Tibial nerve (tissue), 4 donors: ENCODE measurements around the gene MUC5B. TPM values are rescaled to one million over a fixed set of nuclear protein-coding genes. Genes with fewer than 3 reads are reported as not detected.

Source experiments
- DNase-seq, 2 donors: peaks; one replicate each; pipeline ENCODE4 v3.0.0-alpha.2; 2019; ENCODE audit warnings: low spot score in 2 of 2
- H3K27ac ChIP-seq, 4 donors: fragments of 200-600 bp; sonication (generic) in 3 of 4; one replicate each; pipeline ENCODE4 v1.5.1; 2017 to 2019; ENCODE audit warnings: mild to moderate bottlenecking in 1 of 4
- H3K27me3 ChIP-seq, 2 donors: fragments of 200-600 bp; sonication (generic) in 1 of 2; one replicate each; pipeline versions ENCODE4 v1.5.1 to v1.6.0; 2017 to 2019
- H3K36me3 ChIP-seq, 3 donors: fragments of 200-600 bp; sonication (generic); one replicate each; pipeline ENCODE4 v1.5.1; 2018 to 2019
- H3K4me1 ChIP-seq, 4 donors: fragments of 200-600 bp; sonication (generic) in 3 of 4; one replicate each; pipeline ENCODE4 v1.5.1; 2017 to 2019
- H3K4me3 ChIP-seq, 4 donors: fragments of 200-600 bp; sonication (generic) in 3 of 4; one replicate each; pipeline ENCODE4 v1.5.1; 2017 to 2019; ENCODE audit warnings: mild to moderate bottlenecking in 1 of 4, moderate library complexity in 1 of 4
- H3K9me3 ChIP-seq, 4 donors: fragments of 200-600 bp; sonication (generic) in 3 of 4; one replicate each; pipeline ENCODE4 v1.5.1; 2017 to 2019
- EP300 ChIP-seq, 2 donors: sonication (generic); formaldehyde crosslinking; IDR thresholded peaks; one replicate each; pipeline ENCODE4 v1.6.1; 2017; ENCODE audit warnings: antibody characterized with exemption in 2 of 2, mild to moderate bottlenecking in 1 of 2
- POLR2A ChIP-seq, 2 donors: fragments of 450-650 bp; IDR thresholded peaks; one replicate each; pipeline ENCODE4 v1.6.1; 2017; ENCODE audit warnings: antibody characterized with exemption in 2 of 2, mild to moderate bottlenecking in 2 of 2, moderate library complexity in 2 of 2
- WGBS, 2 donors: methylation state at CpG; one replicate each; pipeline ENCODE4 v1.1.5; 2018; 5-methylcytosine and 5-hydroxymethylcytosine counted together
- total RNA-seq, 4 donors: library from RNA; depleted of rRNA; stranded (reverse); fragments of >200 nt; gene quantifications; one replicate each; pipeline ENCODE4 v1.1.0, GENCODE V29; 2016
- TF ChIP-seq, protein P1 (sequence below), 5 experiments: fragments of 200-600 bp in 3 of 5; fragments of 450-650 bp in 2 of 5; sonication (generic) in 3 of 5; IDR thresholded peaks; one replicate each; pipeline ENCODE4 v1.5.1; 2016 to 2019; ENCODE audit warnings: antibody characterized with exemption in 5 of 5, mild to moderate bottlenecking in 3 of 5, moderate library complexity in 2 of 5

Gene MUC5B
- total RNA-seq, 4 donors from 2014 or later = under 0.01 to 0.22 TPM; not detected in 2

DNA sequence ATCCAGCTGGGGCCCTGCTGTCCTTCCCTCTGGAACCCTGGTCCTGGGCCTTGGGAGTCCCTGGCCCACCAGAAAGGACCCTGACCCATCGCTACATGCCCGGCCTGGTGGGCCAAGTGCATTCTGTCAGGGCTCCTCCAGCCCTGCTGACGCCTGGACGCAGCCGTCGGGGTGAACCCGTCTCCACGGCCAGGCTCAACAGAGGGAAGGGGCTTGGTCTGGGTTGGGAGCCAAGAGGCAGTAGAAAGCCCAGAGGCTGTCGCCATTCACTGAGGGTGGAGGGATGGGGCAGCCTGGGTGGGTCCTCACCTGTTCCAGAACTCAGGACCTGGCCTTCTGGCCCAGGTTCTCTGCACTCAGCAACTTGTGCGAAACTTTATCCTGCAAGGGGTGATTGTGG, 47.6 kb downstream of the MUC5B start:
- DNase-seq = no peak
- WGBS, 2 donors = 84 to 92% methylated on average over 3 to 10 of the region's 10 CpGs

DNA sequence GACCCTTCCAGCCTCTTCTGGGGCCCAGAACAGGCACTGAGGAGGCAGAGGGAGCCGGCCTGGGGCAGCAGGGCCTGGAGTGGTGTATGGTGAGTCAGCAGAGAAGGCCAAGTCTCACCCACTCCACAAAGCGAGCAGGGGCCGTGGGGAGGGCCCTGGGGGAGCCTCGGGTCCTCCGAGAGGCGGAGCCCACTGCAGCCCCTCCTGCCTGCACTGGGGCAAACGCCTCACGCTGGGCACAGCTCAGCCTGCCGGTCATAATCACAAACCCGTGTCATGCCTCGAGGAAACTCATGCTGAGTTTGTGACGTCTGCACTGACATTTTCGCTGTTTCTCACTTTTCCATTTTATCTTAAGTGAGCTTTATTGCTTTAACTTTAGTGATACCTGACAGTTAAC, 48.1 kb downstream of the MUC5B start:
- Histone ChIP-seq H3K9me3 (no peaks in the 10 kb centered on the region), H3K27me3 (no peaks in the 10 kb centered on the region), H3K4me3 (no peak overlapping the region), H3K36me3 (peaks cover 0 to 34% (median 7%) of the 10 kb centered on the region in 3 donors), H3K4me1 (peaks cover 0 to 31% (median 0%) of the 10 kb centered on the region in 4 donors), H3K27ac (peak overlapping the region; percentile 40 to 89 (median 62))
- 19 to 29% methylated on average over 7 to 11 of the region's 13 CpGs for WGBS, 2 donors
- TF ChIP-seq EP300 (IDR thresholded peaks at IDR 0.05) (peak in 1 of 2 donors; percentile 70), POLR2A (IDR thresholded peaks at IDR 0.05) (peak in 1 of 2 donors; percentile 23)
- TF ChIP-seq, protein P1, sequence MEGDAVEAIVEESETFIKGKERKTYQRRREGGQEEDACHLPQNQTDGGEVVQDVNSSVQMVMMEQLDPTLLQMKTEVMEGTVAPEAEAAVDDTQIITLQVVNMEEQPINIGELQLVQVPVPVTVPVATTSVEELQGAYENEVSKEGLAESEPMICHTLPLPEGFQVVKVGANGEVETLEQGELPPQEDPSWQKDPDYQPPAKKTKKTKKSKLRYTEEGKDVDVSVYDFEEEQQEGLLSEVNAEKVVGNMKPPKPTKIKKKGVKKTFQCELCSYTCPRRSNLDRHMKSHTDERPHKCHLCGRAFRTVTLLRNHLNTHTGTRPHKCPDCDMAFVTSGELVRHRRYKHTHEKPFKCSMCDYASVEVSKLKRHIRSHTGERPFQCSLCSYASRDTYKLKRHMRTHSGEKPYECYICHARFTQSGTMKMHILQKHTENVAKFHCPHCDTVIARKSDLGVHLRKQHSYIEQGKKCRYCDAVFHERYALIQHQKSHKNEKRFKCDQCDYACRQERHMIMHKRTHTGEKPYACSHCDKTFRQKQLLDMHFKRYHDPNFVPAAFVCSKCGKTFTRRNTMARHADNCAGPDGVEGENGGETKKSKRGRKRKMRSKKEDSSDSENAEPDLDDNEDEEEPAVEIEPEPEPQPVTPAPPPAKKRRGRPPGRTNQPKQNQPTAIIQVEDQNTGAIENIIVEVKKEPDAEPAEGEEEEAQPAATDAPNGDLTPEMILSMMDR (IDR thresholded peaks at IDR 0.05) = no peak
- DNase-seq = no peak

More for the DNA sequence above, 47.6 kb downstream of the MUC5B start:
- Histone ChIP-seq H3K27me3 (no peaks in the 10 kb centered on the region), H3K27ac (peak overlapping the region; percentile 40 to 89 (median 62)), H3K4me1 (peaks cover 0 to 31% (median 0%) of the 10 kb centered on the region in 4 donors), H3K9me3 (no peaks in the 10 kb centered on the region), H3K4me3 (no peak overlapping the region), H3K36me3 (peaks cover 0 to 29% (median 4%) of the 10 kb centered on the region in 3 donors)
- TF ChIP-seq, protein P1 (IDR thresholded peaks at IDR 0.05) = no peak
- TF ChIP-seq EP300 (IDR thresholded peaks at IDR 0.05) = no peak
- TF ChIP-seq POLR2A (IDR thresholded peaks at IDR 0.05) = no peak

DNA sequence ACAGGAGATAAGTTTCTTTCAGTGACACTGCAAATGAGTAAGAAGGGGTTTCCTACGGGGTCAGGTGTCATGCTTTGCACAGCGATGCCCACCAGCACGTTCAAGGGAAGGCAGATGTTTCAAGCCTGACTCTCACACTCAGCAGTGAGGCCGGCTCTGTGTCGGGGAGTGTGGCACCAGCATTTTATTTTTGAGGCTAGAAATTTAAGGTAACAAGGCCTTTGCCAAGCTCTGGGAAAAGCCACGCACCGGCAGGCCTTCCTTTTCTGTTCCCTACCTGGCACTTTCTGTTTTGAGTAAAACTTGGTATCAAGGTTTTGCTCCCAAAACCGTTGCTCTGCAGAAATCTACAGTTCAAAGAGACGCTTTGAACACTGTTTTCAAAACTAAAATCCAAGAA, 48.5 kb downstream of the MUC5B start:
- WGBS, 2 donors = 63 to 64% methylated on average over 9 of the region's 9 CpGs
- no peak for DNase-seq

DNA sequence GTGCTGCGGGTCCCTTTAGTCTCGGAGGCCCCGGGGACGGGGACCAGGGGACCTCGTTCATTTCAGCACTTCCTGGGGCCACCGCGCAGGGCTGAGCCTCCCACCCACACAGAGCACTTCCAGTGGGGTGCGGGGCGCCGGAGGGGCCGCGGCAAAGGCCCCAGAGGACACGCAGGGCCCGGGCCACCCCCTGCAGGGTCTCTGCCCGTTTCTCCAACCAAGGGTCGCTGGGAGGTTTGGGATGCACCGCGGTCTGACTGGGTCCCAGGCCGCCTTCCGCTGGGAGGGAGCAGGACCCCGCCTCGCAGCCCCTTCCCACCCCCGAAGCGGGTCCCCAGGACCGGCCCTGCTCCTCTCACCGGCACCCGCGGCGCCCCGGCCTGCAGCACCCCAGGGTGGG, 49.1 kb downstream of the MUC5B start:
- H3K9me3 ChIP-seq = no peaks in the 10 kb centered on the region
- H3K4me1 ChIP-seq = peaks cover 0 to 31% (median 0%) of the 10 kb centered on the region in 4 donors
- TF ChIP-seq, protein P1 (IDR thresholded peaks at IDR 0.05) = no peak
- TF ChIP-seq EP300 (IDR thresholded peaks at IDR 0.05) (no peak), POLR2A (IDR thresholded peaks at IDR 0.05) (no peak)
- no peak overlapping the region for H3K4me3 ChIP-seq
- no peaks in the 10 kb centered on the region for H3K27me3 ChIP-seq
- DNase-seq = no peak
- peaks cover 0 to 44% (median 7%) of the 10 kb centered on the region in 3 donors for H3K36me3 ChIP-seq
- H3K27ac ChIP-seq = peak overlapping the region; percentile 37 to 89 (median 55)
- 82 to 83% methylated on average over 8 to 13 of the region's 30 CpGs for WGBS, 2 donors

More for the DNA sequence above, 48.5 kb downstream of the MUC5B start:
- Histone ChIP-seq H3K4me1 (peaks cover 0 to 31% (median 0%) of the 10 kb centered on the region in 4 donors), H3K36me3 (peaks cover 0 to 38% (median 7%) of the 10 kb centered on the region in 3 donors), H3K27ac (peak overlapping the region; percentile 37 to 89 (median 55)), H3K9me3 (no peaks in the 10 kb centered on the region), H3K4me3 (no peak overlapping the region), H3K27me3 (no peaks in the 10 kb centered on the region)
- TF ChIP-seq EP300 (IDR thresholded peaks at IDR 0.05) = no peak
- TF ChIP-seq, protein P1 (IDR thresholded peaks at IDR 0.05) = no peak
- no peak for TF ChIP-seq POLR2A (IDR thresholded peaks at IDR 0.05)

DNA sequence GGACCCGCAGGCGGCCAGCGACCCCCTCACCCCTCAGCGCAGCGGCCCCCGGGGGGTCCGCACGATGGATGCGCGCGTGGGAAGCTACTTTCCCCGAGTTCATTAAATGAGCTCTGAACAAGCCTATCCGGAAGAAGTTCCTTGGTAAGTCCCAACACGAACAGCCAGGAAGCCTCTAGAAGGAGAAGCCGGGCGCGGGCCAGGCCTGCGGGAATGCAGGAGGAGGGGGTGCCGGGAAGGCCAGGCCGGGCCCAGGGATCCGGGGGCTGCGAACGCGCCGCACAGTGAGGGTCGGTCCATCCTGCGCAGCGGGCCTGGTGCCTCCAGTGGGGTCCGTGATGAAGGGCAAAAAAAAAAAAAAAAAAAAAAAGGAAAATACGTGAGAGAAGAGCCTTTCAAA, 49.7 kb downstream of the MUC5B start:
- Histone ChIP-seq H3K4me1 (peaks cover 0 to 31% (median 0%) of the 10 kb centered on the region in 4 donors), H3K9me3 (no peaks in the 10 kb centered on the region), H3K4me3 (no peak overlapping the region), H3K27me3 (no peaks in the 10 kb centered on the region), H3K27ac (peak overlapping the region in 2 of 4 donors; percentile 70 to 89), H3K36me3 (peaks cover 0 to 50% (median 7%) of the 10 kb centered on the region in 3 donors)
- WGBS, 2 donors = 83 to 90% methylated on average over 29 to 30 of the region's 30 CpGs
- TF ChIP-seq EP300 (IDR thresholded peaks at IDR 0.05) (no peak), POLR2A (IDR thresholded peaks at IDR 0.05) (no peak)
- TF ChIP-seq, protein P1 (IDR thresholded peaks at IDR 0.05) = no peak
- DNase-seq = no peak
